Stimulated activated naive CD8-positive, alpha-beta T cell treated with anti-CD3 and anti-CD28 coated beads, Interleukin-15, Interleukin-2, amounts not matched to agents 100 ng/mL and 50 ng/mL, for 24 hours (primary cell): ENCODE results near the gene RECQL5.

Experiments used
- H3K27ac Mint-ChIP-seq: one replicate; pipeline ENCODE4 v1.8.0; 2021; ENCODE audit warnings: mild to moderate bottlenecking, mixed read lengths
- H3K27me3 Mint-ChIP-seq: one replicate; pipeline ENCODE4 v1.8.0; 2021; ENCODE audit warnings: mixed read lengths
- H3K36me3 Mint-ChIP-seq: one replicate; pipeline ENCODE4 v1.8.0; 2021; ENCODE audit warnings: low read depth, mixed read lengths
- H3K4me1 Mint-ChIP-seq: one replicate; pipeline ENCODE4 v1.8.0; 2021; ENCODE audit warnings: low read depth, mixed read lengths
- H3K4me3 Mint-ChIP-seq: one replicate; pipeline ENCODE4 v1.8.0; 2021; ENCODE audit warnings: mild to moderate bottlenecking, mixed read lengths
- H3K9me3 Mint-ChIP-seq: one replicate; pipeline ENCODE4 v1.8.0; 2021; ENCODE audit warnings: mixed read lengths

RECQL5 gene

GRCh38 chr17:75673487-75673886 is 6.5 kb upstream of the RECQL5 start:
- H3K4me3 Mint-ChIP-seq: no peak overlapping the region
- peaks cover 27% of the 10 kb centered on the region for H3K4me1 Mint-ChIP-seq
- H3K36me3 Mint-ChIP-seq: peaks cover 64% of the 10 kb centered on the region
- H3K9me3 Mint-ChIP-seq: no peaks in the 10 kb centered on the region
- no peak overlapping the region for H3K27ac Mint-ChIP-seq
- no peaks in the 10 kb centered on the region for H3K27me3 Mint-ChIP-seq

DNA sequence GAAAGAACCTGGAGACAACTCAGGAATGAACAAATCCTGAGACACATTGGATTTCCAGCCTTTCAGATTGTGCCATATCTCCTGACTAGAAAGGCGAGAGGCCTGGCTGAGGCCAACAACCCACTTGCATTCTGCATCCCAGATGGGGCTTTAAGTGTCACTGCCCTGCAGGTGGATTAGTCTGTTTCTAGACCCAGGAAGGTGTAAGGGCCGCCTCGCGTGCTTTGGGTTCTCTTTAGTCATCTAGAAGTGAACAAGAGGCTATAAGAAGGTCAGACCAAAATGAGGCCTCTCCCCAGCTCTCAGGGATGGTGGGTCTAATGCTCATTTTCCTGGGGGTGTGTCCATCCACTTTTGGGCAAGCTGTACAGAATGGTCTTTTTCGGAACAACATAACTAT is 5.1 kb upstream of the RECQL5 start:
- H3K27me3 Mint-ChIP-seq: no peaks in the 10 kb centered on the region
- H3K4me1 Mint-ChIP-seq: peaks cover 20% of the 10 kb centered on the region
- no peaks in the 10 kb centered on the region for H3K9me3 Mint-ChIP-seq
- no peak overlapping the region for H3K27ac Mint-ChIP-seq
- H3K36me3 Mint-ChIP-seq: peaks cover 60% of the 10 kb centered on the region
- H3K4me3 Mint-ChIP-seq: no peak overlapping the region

DNA sequence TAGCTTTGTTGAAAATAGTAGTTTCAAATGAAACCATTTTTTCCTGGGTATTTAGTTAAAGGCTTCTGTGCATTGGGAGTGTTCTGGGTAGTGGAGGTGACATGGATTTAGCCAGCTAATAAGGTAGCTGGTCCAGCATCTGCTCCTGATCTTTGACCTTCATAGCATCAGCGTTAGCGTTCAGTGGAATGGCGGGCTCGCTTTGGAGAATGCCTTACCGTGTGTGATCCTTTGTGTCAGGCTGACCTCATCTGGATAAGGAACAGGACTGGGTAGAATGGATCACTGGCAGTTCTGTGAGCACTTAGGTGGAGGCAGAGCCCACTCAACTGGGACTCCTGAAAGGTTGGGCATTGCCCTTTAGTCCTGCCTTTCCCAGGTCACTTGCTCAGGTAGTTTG is 3.9 kb upstream of the RECQL5 start:
- H3K4me3 Mint-ChIP-seq: no peak overlapping the region
- H3K9me3 Mint-ChIP-seq: no peaks in the 10 kb centered on the region
- no peaks in the 10 kb centered on the region for H3K27me3 Mint-ChIP-seq
- H3K36me3 Mint-ChIP-seq: peaks cover 49% of the 10 kb centered on the region
- H3K4me1 Mint-ChIP-seq: peaks cover 20% of the 10 kb centered on the region
- H3K27ac Mint-ChIP-seq: no peak overlapping the region

GRCh38 chr17:75668489-75668888 is 1.5 kb upstream of the RECQL5 start:
- peaks cover 34% of the 10 kb centered on the region for H3K4me1 Mint-ChIP-seq
- peaks cover 48% of the 10 kb centered on the region for H3K36me3 Mint-ChIP-seq
- H3K9me3 Mint-ChIP-seq: no peaks in the 10 kb centered on the region

GRCh38 chr17:75667825-75668224 is 871 bp upstream of the RECQL5 start:
- Mint-ChIP-seq H3K27me3 (no peaks in the 10 kb centered on the region), H3K9me3 (no peaks in the 10 kb centered on the region), H3K36me3 (peaks cover 42% of the 10 kb centered on the region), H3K4me1 (peaks cover 34% of the 10 kb centered on the region), H3K4me3 (no peak overlapping the region), H3K27ac (no peak overlapping the region)

More at GRCh38 chr17:75668489-75668888, 1.5 kb upstream of the RECQL5 start:
- no peaks in the 10 kb centered on the region for H3K27me3 Mint-ChIP-seq
- no peak overlapping the region for H3K4me3 Mint-ChIP-seq
- H3K27ac Mint-ChIP-seq: no peak overlapping the region

- Mint-ChIP-seq H3K4me1 (peaks cover 29% of the 10 kb centered on the region), H3K27me3 (no peaks in the 10 kb centered on the region), H3K27ac (no peak overlapping the region), H3K36me3 (peaks cover 41% of the 10 kb centered on the region), H3K4me3 (no peak overlapping the region), H3K9me3 (no peaks in the 10 kb centered on the region)
Measured at GRCh38 chr17:75665981-75666380, 973 bp downstream of the RECQL5 start.

GRCh38 chr17:75664099-75664549 is 2.8 kb downstream of the RECQL5 start:
- Mint-ChIP-seq H3K36me3 (peaks cover 26% of the 10 kb centered on the region), H3K4me3 (peak overlapping the region; percentile 6), H3K9me3 (no peaks in the 10 kb centered on the region), H3K4me1 (peaks cover 18% of the 10 kb centered on the region), H3K27ac (peak overlapping the region; percentile 59), H3K27me3 (no peaks in the 10 kb centered on the region)

- no peaks in the 10 kb centered on the region for H3K9me3 Mint-ChIP-seq
- no peaks in the 10 kb centered on the region for H3K27me3 Mint-ChIP-seq
- no peak overlapping the region for H3K4me3 Mint-ChIP-seq
- H3K4me1 Mint-ChIP-seq: peaks cover 18% of the 10 kb centered on the region
- peaks cover 21% of the 10 kb centered on the region for H3K36me3 Mint-ChIP-seq
- H3K27ac Mint-ChIP-seq: no peak overlapping the region
Measured at GRCh38 chr17:75662511-75662910, 4.4 kb downstream of the RECQL5 start.

DNA sequence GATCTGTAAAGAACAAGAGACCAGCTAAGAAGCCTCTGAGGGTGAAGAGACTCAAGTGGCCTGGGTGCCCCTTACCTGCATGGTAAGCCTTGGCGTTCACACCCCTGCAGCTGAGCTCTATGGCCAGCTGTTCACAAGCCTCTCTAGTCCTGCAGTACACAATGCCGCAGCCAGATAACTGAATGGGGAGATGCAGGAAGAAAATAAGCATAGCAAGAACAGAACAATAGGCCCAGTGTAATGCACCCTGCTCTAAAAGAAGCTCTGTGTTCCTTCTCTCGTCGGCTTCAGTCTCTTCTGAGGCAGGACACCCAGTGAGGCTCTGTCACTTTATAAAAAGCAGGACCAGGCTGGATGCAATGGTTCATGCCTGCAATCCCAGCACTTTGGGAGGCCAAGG is 5.4 kb downstream of the RECQL5 start:
- Mint-ChIP-seq H3K4me3 (no peak overlapping the region), H3K27me3 (no peaks in the 10 kb centered on the region), H3K9me3 (no peaks in the 10 kb centered on the region), H3K4me1 (peaks cover 18% of the 10 kb centered on the region), H3K36me3 (peaks cover 21% of the 10 kb centered on the region), H3K27ac (no peak overlapping the region)

GRCh38 chr17:75658237-75658636 is 8.7 kb downstream of the RECQL5 start:
- Mint-ChIP-seq H3K9me3 (no peaks in the 10 kb centered on the region), H3K4me1 (no peaks in the 10 kb centered on the region), H3K27me3 (no peaks in the 10 kb centered on the region), H3K36me3 (peaks cover 21% of the 10 kb centered on the region), H3K4me3 (no peak overlapping the region), H3K27ac (no peak overlapping the region)

DNA sequence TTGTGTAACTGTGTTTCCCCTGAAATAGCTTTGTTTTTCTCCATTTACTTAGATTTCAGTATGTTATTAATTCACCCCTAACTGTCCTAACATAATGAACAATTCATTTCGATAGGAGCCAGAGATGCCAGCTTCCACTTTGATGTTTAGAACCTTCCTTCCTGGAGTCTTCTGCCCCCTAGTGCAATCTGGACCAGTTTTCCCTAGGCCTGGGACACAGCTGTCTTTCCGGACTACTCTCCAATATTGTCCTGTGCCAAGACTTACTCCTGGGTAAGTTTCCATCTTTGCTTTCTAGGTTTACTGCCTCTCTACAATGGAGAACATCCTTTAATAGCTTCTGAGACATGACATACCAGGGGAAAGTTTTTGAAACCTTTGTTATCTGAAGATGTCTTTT is 12.8 kb downstream of the RECQL5 start:
- Mint-ChIP-seq H3K4me3 (no peak overlapping the region), H3K27me3 (no peaks in the 10 kb centered on the region), H3K36me3 (peaks cover 32% of the 10 kb centered on the region), H3K4me1 (peaks cover 5% of the 10 kb centered on the region), H3K27ac (no peak overlapping the region), H3K9me3 (no peaks in the 10 kb centered on the region)

DNA sequence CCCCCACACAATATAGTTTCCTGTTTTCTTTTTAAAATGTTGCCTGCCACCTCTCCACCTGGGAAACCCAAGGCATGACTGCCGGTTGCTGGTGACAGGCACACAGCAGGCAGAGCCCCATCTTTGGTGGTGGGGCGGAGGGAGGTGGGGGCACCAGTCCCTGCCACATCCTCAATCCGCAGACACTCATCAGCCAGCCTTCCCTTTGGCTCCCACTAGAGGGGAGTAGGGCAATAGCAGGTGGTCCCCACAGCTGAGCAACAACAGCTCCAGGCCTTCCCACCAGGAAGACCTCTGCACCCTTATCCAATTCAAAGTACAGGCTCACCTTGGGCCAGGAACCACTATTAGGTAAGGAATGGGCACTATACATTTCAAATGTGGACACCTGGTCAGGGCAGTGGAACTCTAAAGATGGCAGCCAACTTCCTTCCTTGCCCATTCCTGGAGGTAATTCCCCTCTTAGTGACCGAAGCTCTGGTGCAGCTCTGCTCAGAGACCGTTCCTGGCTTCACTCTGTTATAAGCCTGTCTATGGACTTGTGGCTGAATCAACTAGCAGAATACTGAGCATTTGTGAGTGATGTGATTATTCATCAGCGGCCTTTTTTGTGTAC is 13.9 kb downstream of the RECQL5 start:
- H3K27ac Mint-ChIP-seq: no peak overlapping the region
- no peaks in the 10 kb centered on the region for H3K9me3 Mint-ChIP-seq
- peaks cover 5% of the 10 kb centered on the region for H3K4me1 Mint-ChIP-seq
- no peak overlapping the region for H3K4me3 Mint-ChIP-seq
- no peaks in the 10 kb centered on the region for H3K27me3 Mint-ChIP-seq
- H3K36me3 Mint-ChIP-seq: peaks cover 33% of the 10 kb centered on the region

DNA sequence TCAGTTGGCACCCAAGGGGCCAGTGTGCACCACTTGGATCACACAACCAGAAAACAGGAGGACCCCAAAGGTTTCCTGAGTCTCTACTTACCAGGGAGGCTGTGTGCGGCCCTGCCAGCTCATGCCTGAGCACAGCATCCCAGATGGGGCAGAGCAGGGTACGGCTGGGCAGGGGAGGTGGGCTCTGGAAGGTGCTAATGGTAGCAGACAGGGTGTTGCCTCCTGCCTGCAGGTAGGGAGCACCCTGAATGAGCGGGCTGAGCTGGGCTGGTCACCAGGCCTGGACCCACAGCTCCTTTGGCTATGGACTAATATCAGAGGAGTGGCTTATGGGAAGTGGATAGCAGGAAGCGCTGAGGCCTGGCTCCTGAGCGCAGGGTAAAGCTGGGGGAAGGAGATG is 14.6 kb downstream of the RECQL5 start:
- H3K9me3 Mint-ChIP-seq: no peaks in the 10 kb centered on the region
- H3K27ac Mint-ChIP-seq: no peak overlapping the region
- no peaks in the 10 kb centered on the region for H3K27me3 Mint-ChIP-seq
- H3K4me1 Mint-ChIP-seq: peaks cover 5% of the 10 kb centered on the region
- peaks cover 39% of the 10 kb centered on the region for H3K36me3 Mint-ChIP-seq
- no peak overlapping the region for H3K4me3 Mint-ChIP-seq

- no peaks in the 10 kb centered on the region for H3K27me3 Mint-ChIP-seq
- no peaks in the 10 kb centered on the region for H3K9me3 Mint-ChIP-seq
- H3K27ac Mint-ChIP-seq: no peak overlapping the region
- peaks cover 9% of the 10 kb centered on the region for H3K4me1 Mint-ChIP-seq
- H3K4me3 Mint-ChIP-seq: no peak overlapping the region
- peaks cover 40% of the 10 kb centered on the region for H3K36me3 Mint-ChIP-seq
Measured at GRCh38 chr17:75650874-75651273, 16.1 kb downstream of the RECQL5 start.

GRCh38 chr17:75649687-75650086 is 17.3 kb downstream of the RECQL5 start:
- H3K4me1 Mint-ChIP-seq: peaks cover 9% of the 10 kb centered on the region
- no peaks in the 10 kb centered on the region for H3K27me3 Mint-ChIP-seq
- no peaks in the 10 kb centered on the region for H3K9me3 Mint-ChIP-seq
- H3K27ac Mint-ChIP-seq: no peak overlapping the region
- no peak overlapping the region for H3K4me3 Mint-ChIP-seq
- H3K36me3 Mint-ChIP-seq: peaks cover 40% of the 10 kb centered on the region

DNA sequence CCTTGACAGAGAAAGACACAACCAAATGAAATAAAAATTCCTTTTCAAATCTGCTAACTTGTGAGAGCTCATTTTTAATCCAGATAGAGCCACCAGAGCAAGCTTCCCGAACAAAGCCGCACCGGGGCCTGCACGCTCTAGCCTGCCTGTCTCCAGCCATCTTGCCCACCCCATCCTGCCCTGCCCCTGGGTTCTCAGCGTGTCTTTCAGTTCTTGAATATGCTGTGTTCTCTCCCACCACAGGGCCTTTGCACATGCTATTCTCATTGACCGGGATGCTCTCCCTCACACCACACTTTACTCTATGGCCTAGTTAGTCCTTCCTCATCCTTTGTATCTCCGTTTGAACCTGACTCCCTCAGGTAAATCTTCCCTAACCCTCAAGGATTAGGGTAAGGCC is 19.0 kb downstream of the RECQL5 start:
- Mint-ChIP-seq H3K9me3 (no peaks in the 10 kb centered on the region), H3K4me1 (peaks cover 6% of the 10 kb centered on the region), H3K36me3 (peaks cover 31% of the 10 kb centered on the region), H3K27ac (no peak overlapping the region), H3K4me3 (no peak overlapping the region), H3K27me3 (no peaks in the 10 kb centered on the region)
